NCI-H1105 treated with DMSO at 0.1 percent for 48 hours (cell line): ENCODE results near the gene UBALD1.

Experiments used
- DNase-seq: peaks from one replicate; lab custom pipeline; 2025; lab: John Stamatoyannopoulos, UW

UBALD1 gene

DNA sequence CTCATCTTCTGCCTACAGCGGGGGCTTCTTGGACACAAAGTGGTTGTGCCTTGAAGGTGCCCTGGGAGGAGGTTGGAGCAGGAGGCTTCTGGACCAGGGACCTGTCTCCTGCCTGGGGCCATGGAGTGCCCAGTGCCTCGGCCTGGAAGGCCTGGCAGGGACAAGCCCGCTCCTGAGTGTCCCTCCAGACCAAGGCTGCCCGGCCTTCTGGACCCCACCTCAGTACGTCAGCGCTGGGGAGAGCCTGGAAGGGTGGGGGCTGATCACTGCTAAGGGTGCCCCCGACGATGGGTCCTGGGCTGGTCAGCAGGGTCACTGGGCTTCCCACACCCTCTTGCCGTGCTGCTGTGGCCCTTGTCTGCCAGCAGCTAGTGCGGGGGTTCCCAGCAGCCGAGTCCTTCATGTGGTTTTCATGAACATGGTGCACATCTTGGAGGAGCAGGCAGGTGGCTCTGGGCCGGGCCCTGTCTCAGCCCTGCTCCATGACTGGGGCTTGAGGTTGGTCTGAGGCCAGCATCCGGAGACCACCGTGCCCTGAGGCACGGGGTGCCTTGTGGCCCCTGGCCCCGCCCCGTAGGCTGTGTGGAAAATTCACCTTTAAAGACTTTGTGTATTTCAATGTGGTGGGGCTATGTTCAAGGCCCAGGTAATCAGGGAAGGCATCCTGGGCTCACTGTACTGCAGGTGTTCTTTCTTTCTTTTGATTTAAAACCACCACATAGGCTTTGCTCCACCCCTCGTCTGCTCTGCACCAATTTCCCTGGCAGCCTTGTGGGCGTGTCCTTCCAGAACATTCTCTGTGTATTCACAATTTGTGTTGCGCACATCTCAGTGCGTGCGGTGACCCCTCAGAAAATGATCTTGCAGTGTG is 32.3 kb upstream of the UBALD1 start:
- DNase-seq = no peak

DNA sequence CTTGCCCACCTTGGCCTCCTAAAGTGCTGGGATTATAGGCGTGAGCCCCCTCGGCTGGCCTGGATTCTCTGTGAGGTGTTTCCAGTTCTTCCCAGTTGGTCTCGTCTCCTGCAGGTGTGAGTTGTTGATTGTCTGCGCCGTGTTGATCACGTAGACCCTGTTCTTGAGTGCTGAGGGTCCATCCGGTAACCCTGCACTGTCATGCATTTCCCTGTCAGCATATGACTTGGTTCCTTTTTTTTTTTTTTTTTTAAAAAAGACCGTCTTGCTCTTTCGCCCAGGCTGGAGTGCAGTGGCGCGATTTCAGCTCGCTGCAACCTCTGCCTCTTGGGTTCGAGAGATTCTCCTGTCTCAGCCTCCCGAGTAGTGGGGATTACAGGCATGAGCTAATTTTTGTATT is 27.2 kb upstream of the UBALD1 start:
- no peak for DNase-seq

DNA sequence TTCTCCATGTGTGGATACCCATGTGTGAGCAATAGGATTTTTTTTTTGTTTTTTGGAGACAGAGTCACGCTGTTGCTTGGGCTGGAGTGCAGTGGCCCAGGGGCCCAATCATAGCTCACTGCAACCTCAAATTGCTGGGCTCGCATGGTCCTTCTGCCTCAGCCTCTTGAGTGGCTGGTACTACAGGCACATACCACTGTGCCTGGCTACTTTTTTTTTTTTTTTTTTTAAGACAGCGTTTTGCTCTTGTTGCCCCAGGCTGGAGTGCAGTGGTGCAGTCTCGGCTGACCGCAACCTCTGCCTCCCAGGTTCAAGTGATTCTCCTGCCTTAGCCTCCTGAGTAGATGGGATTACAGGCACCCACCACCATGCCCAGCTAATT is 26.6 kb upstream of the UBALD1 start:
- DNase-seq = no peak

DNA sequence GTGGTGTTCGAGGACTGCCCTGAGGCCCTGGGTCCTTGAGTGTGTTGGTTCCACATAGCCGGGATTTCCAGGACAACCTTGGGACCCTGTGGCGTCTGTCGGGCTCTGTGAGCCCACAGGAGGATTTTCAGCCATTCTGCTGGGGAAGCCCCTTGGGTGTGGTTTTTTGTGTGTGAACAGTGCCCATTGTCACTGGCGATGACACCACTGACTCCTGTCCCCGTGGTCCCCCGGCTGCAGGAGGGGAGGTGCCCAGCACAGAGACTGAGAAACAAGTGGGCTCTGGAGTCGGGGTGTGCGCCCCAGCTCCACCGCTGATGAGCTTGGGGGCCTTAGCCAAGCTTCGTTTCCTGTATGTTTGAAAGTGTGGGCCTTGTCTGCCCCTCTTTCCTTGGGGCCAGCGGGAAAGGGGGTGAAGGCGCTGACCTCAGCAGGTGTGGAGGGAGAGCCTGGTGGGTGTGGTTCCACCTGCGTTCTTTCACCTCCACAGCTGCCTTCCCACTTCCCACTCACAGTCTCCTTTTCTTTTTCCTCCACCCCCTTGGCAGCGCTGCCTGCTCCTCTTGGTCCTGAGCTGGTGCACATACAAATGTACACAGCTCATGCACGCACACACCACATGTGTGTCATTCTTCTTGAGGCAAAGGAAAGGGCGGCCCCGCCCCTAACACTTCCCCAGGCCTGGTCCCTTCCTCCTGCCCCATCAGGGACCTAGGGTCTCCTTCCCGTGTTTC is 26.1 kb upstream of the UBALD1 start:
- DNase-seq = no peak

DNA sequence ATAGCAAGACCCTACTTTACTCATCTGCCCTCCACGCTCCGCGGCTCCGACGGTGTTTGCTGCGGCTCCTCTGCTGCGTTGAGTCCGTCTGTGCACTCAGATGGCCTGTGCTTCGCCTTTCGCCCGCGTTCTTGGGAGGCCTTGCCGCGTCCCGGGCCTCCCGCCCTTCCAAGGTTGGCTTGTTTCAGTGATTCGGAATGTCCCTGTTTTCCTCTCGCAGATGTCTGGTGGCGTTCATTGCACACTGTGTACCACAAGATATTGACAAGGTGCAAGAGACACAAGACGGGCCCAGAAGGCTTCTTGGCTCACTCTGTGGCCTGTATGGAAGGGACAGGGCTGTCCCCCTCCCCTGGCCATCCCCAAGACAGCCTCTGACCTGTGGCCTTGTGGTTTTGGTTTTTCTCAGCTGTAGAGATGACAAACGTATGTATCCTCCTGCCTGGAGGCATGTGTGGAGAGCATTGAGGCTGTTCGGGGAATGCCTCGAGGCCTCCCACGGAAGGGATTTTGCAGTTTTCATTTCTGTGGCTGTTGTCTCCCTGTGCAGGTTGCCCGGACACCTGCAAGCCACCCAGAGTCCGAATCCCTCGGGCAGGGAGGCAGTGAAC is 25.3 kb upstream of the UBALD1 start:
- no peak for DNase-seq

DNA sequence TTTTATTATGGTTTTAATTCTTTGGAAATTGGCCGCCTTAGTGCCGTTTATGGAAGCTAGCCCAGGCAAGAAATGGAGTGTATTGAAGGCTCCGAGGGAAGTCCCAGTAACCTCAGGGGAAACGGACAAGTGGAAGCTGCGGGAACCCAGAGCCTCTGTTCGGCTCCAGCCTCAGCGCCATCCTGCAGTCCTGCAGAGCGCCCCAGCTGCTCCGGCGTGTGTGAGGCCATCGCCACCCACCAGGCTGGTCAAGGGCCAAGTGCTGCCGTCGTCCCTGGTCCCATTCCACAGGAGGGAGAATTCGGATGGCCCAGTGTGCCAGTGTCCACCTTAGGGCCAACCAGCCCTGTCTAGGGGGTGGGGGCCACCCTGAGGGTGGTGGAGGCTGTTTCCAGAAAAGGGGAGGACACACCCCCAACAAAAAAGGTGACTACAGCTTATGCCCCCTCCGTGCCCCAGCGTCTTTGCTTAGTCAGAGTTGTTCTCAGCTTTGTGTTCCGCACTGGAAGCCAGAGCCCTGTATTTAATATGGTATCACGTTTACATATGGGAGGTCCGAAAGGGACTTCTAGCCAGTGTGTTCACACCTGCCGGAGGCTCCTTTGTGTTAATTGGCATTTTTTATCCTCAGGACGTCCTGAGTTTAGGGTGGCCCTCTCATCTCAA is 22.9 kb upstream of the UBALD1 start:
- no peak for DNase-seq

DNA sequence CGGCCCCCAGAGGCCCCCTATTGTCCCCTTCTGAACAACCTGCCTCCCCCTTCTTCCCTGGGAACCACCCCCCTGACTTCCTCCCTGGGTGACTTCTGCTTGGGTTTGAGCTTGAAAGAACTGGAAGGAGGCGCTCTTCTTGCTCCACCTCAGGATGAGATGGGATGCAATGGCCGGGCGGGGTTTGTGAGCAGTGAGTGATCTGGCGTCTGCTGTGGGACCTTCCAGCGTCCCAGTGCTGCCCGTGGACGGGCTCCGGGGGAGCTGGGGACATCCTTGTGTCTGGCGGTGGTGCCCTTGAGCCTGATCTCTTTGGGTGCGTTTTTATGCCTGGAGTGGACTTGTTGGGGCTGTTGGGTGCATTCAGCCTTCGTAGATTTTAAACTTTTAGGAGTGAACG is 21.5 kb upstream of the UBALD1 start:
- DNase-seq = no peak

DNA sequence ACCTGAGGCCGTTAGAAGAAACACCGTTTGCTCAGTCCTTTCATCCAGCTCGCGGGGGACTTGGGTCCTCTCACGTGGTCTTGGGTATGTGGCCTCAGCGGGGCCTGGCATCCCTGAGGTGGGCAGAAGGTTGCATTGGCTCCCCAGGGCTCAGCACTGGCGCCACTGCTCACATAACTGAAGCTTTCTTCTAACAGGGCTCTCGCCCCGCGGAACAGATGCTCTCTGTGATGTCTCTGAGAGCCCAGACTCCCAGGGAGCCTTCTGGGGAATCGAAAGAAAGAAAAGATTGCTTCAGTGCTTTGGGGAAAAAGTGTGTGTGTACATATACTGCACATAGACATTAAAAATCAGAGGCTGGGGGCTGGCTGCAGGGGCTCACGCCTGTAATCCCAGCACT is 20.1 kb upstream of the UBALD1 start:
- DNase-seq = no peak

DNA sequence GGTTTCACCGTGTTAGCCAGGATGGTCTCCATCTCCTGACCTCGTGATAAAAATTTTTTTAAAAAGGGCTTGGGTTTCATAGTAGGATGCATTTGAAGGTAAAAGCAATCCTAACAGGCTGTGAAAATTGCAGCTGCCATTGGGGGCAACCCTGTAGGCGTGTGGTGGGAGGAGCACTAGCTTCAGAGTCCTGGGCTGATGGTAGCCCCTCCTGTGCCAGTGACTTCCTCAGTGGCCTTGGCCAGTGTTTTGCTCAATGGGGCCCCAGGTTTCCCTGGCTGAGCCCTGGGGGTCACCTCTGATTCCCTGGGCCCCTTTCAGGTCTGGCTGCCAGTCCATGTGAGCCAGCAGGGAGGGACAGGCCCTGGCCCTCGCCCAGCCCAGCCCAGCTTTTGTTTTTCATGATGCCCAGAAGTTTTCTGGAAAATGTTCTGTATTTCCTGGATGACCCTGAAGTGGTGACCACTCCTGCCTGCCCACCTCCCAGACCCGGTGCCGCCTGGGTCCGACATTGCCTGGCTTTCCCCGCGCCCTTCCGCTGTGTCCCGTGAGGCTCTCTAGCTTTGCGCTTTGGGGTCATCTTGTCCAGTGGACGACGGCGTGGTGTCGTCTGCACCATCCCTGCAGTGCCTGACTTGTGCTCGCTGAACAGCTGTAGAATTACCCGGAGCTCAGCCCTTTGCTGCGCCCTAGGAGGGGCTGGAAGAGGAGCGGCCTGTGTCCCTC is 19.4 kb upstream of the UBALD1 start:
- DNase-seq = no peak

DNA sequence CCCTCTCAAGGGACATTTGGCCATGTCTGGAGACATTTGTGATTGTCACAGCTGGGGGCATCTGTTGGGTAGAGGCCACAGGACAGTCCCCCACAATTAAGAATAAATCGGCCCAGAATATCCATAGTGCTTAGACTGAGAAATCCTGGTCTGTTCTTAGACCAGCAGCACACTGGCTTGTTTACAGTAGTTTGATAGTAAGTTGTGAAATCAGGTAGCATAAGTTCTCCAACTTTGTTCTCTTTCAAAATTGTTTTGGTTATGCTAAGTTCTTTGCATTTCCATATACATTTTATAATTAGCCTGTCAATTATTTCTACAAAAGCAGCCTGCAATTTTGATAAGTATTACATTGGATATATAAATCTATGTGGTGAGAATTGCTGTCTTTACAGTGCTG is 16.8 kb upstream of the UBALD1 start:
- no peak for DNase-seq

DNA sequence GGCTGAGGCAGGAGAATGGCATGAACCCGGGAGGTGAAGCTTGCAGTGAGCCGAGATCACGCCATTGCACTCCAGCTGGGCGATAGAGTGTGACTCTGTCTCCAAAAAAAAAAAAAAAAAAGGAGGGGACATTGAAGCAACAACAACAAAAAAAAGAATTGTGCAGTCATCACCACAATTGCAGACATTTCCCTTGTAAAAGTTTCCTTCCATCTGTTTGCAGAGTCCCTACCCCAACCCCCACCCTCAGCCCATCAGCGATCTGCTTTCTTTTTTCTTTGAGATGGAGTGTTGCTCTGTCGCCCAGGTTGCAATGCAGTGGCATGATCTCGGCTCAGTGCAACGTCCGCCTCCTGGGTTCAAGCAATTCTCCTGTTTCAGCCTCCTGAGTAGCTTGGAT is 13.6 kb upstream of the UBALD1 start:
- DNase-seq = no peak

DNA sequence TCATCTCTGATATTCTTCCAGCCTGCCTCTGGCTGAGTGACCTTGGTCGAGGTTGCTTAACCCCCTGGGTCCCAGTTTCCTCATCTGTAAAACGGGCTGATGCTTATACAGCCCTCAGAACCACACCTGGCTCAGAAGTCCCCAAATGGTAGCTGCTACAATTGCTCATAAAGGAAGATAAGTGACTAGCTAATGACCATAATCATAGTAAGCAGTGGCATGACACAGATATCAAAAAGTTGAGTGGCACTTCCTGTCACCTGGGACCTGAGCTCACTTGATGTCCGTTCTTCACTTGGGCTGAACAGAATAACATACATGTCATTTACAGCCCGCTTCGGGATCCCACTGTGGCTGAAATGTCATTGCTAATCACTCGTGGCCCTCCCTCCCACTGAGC is 11.7 kb upstream of the UBALD1 start:
- no peak for DNase-seq

DNA sequence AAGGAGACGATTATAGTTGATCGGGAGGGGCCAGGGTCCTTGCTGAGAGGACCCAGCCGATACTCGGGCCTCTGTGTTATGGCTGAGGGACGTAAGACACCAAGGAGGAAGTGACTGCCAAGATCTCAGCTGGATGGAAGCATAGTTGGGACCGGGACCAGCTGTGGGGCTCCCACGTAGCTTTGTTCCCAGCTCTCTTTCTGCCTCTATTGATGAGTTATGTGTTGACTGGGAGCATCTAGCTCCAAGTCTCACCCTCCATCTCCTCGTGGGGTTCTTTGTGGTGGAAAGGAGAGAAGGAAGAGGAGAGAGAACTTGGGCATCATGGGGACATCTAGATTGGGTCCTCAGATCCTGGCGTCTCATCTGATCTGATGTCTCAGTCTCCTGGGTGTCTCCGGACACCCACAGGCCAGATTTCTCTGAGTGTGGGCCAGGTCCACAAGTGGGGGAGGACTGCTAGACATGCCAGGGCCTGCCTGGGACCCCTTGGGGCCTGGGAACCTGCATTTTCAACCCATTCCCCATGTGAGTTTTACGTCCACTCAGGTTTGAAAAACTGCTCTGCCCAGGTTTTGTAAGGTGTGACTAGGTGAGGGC is 11.0 kb upstream of the UBALD1 start:
- no peak for DNase-seq

DNA sequence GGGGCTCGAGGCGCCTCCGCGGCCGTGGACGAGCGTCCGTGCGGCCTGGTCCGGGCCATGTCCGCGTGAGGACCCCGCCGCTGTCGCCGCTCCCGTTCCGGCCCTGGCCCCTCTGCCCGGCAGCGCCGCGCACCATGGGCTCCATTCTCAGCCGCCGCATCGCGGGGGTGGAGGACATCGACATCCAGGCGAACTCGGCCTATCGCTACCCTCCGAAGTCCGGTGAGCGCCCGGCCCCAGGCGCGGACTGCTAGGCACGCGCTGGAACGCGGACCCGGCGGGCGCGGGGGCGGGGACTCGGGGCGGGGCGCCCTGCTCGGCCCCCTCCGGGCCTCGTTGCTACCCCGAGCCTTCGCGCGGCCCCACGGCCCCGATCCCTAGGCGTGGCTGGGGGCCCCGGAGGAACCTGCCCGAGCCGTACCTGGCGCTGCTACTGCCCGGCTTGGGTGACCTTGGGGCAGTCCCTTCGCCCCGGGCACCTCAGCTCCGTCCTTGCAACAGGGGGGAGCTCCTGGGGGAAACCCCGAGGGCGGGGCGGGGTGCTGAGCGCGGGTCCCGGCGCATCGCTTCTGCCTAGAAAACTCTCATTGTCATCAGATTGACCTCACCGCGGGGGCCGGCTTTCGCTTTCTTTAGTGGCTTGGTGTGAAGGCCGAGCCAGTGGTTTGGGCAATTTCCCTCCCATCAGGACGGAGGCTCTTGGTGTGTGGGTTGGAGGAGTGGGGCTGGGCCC is 10.3 kb upstream of the UBALD1 start:
- DNase-seq = no peak

DNA sequence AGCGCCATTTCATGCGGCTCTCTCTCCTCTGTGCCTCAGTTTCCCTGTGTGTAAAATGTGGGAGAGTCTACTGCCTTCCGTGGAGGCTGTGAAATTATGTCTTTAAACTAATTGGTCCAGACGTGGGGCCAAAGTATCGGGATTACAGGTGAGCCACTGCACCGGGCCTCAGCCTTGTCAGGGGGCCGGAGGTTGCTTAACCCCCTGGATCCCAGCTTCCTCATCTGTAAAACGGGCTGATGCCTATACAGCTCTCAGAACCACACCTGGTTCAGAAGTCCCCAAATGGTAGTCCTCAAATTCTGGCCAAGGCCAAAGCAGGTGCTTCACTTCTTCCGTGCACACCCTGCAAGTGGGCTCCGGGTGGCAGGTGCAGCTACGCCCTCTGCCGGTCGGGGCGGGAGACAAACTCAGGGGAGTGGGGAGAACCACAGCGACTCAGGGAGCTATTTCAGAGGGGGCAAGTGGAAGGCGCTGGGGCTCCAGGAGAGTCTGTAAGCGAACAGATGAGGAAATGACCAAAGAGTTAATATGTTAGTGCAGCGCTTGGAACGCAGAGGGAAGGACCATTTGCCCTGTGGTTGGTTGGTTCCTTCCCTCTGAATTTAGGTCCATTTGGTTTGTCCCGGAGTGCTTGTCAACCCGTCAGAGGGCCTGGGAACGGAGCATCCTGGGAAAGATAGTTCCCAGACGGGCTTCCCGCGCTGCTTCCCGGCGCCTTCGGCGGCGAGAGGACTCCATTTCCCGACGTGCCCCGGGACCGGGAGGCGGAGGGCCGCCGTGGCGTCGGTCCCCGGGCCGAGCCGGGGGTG is 9.5 kb upstream of the UBALD1 start, which contains the start of gene MGRN1:
Gene MGRN1 (plus strand): TSS at position 812 of the 812 bp plus-strand sequence. CDS start 135 bp downstream, outside the sequence.
- peak; percentile 85 for DNase-seq

DNA sequence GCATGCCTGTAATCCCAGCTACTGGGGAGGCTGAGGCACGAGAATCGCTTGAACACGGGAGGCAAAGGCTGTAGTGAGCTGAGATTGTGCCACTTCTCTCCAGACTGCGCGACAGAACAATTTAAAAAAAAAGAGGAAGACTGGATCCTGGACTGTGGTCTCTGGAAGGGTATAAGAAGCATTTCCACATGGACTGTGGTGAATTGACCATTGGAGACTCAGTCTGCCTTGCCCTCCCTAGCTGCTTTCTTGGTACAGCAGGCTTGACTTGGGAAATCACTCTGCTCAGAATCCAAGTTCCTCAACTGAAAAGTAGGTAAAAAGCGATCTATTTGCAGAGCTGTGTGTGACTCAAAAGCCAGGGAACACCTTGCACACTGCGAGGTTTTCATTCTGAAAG is 8.9 kb upstream of the UBALD1 start:
- no peak for DNase-seq

DNA sequence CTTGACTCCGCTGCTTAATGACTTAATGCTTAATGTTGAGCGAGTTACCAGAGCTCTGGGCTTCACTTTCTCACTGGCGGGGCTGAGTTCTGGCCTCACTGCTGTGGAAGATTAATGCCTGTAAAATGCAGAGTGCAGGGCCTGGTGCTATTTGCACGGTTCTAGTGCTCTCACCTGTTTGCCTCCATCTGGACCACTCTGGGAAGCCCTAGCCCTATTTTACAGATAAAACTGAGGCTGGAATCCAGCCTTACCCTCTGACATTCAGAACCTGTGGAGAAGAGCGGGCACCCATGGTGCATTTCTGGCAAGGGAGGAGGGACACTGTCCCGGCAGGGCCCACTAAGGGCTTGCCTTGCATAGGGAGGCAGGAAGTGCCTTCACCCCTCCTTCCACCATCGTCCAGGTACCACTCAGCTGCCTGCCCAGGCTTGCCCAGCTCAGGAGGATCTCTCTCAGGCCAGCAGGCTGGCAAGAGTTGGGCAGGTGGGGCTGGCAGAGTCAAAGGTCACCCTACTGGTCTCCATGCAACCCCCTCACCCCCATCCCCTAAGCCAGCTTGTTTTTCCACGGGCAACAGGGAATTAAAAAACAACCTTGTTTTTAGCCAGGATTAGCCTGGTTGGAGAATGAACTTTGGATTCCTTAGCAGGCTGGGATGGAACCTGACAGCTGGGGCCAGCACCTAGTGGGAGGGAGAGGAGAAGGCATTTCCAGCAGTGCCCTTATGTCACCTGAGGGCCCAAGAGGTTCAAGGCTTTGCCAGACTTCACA is 4.1 kb upstream of the UBALD1 start:
- no peak for DNase-seq

DNA sequence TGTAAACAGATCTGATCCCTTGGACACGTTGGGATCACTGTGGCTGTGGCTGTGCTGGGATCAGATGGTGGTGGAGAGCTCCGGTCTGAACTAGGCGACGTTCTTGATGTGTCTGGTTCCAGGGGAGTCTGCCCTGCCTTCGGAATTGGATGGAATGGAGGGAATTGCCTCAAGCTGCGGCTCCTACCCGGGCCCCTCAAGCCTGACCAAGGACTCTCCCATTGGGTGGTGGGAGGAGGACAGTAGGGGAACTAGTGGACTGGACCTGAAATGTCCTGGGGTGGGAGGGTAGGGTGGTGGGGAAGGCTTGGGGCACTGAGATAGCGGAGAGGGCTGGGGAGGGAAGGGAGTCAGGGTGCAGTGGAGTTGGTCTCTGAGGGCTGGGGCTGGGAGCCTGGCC is 3.2 kb upstream of the UBALD1 start:
- DNase-seq = no peak
